ENCODE data around the gene FSTL4.
"Not testable (repeated sequence)": the region's sequence is repeated elsewhere in the genome, so short reads cannot be mapped to it uniquely, and the experiment has no call there.

The FSTL4 gene

GRCh38 chr5:133170756-133171387, 441.5 kb downstream of the FSTL4 start:
- H3K4me1 ChIP-seq (ENCODE audit: control insufficient read depth, insufficient read depth, low read length); H3K9me3 ChIP-seq (ENCODE audit: control insufficient read depth, insufficient read depth, low read length); H3K4me3 ChIP-seq (ENCODE audit: low read length); H3K27ac ChIP-seq (ENCODE audit: low read length); H3K27me3 ChIP-seq (ENCODE audit: control insufficient read depth, insufficient read depth, low read length); H3K36me3 ChIP-seq (ENCODE audit: control insufficient read depth, insufficient read depth, low read length); DNase-seq (ENCODE audit: low read depth, low spot score): not testable (repeated sequence)
- no CpG with 5 or more reads among the region's 9 CpGs for WGBS (ENCODE audit: insufficient coverage, insufficient read length)

GRCh38 chr5:133164759-133165158, 447.6 kb downstream of the FSTL4 start:
- no CpG with 5 or more reads among the region's 2 CpGs for WGBS (ENCODE audit: insufficient coverage, insufficient read length)
- H3K9me3 ChIP-seq (ENCODE audit: control insufficient read depth, insufficient read depth, low read length) = no peaks in the 10 kb centered on the region
- no peaks in the 10 kb centered on the region for H3K27me3 ChIP-seq (ENCODE audit: control insufficient read depth, insufficient read depth, low read length)
- H3K4me1 ChIP-seq (ENCODE audit: control insufficient read depth, insufficient read depth, low read length) = no peaks in the 10 kb centered on the region
- no peak for DNase-seq (ENCODE audit: low read depth, low spot score)
- no peak overlapping the region for H3K4me3 ChIP-seq (ENCODE audit: low read length)
- H3K27ac ChIP-seq (ENCODE audit: low read length) = no peak overlapping the region
- H3K36me3 ChIP-seq (ENCODE audit: control insufficient read depth, insufficient read depth, low read length) = no peaks in the 10 kb centered on the region

GRCh38 chr5:133163839-133164238, 448.5 kb downstream of the FSTL4 start:
- Histone ChIP-seq H3K36me3 (ENCODE audit: control insufficient read depth, insufficient read depth, low read length) (no peaks in the 10 kb centered on the region), H3K4me1 (ENCODE audit: control insufficient read depth, insufficient read depth, low read length) (no peaks in the 10 kb centered on the region), H3K4me3 (ENCODE audit: low read length) (no peak overlapping the region), H3K9me3 (ENCODE audit: control insufficient read depth, insufficient read depth, low read length) (no peaks in the 10 kb centered on the region), H3K27ac (ENCODE audit: low read length) (no peak overlapping the region), H3K27me3 (ENCODE audit: control insufficient read depth, insufficient read depth, low read length) (no peaks in the 10 kb centered on the region)
- DNase-seq (ENCODE audit: low read depth, low spot score) = no peak
- WGBS (ENCODE audit: insufficient coverage, insufficient read length) = no CpG with 5 or more reads among the region's 3 CpGs

GRCh38 chr5:133159543-133159942, 452.8 kb downstream of the FSTL4 start:
- DNase-seq (ENCODE audit: low read depth, low spot score) = no peak
- WGBS (ENCODE audit: insufficient coverage, insufficient read length) = no CpG with 5 or more reads among the region's 1 CpG

GRCh38 chr5:133155326-133155969, 456.9 kb downstream of the FSTL4 start:
- H3K36me3 ChIP-seq (ENCODE audit: control insufficient read depth, insufficient read depth, low read length) = no peaks in the 10 kb centered on the region
- H3K27me3 ChIP-seq (ENCODE audit: control insufficient read depth, insufficient read depth, low read length) = no peaks in the 10 kb centered on the region
- H3K9me3 ChIP-seq (ENCODE audit: control insufficient read depth, insufficient read depth, low read length) = no peaks in the 10 kb centered on the region
- no peaks in the 10 kb centered on the region for H3K4me1 ChIP-seq (ENCODE audit: control insufficient read depth, insufficient read depth, low read length)
- DNase-seq (ENCODE audit: low read depth, low spot score) = no peak
- no peak overlapping the region for H3K27ac ChIP-seq (ENCODE audit: low read length)
- no CpG with 5 or more reads among the region's 4 CpGs for WGBS (ENCODE audit: insufficient coverage, insufficient read length)
- no peak overlapping the region for H3K4me3 ChIP-seq (ENCODE audit: low read length)

More at GRCh38 chr5:133159543-133159942, 452.8 kb downstream of the FSTL4 start:
- H3K27me3 ChIP-seq (ENCODE audit: control insufficient read depth, insufficient read depth, low read length) = no peaks in the 10 kb centered on the region
- no peak overlapping the region for H3K4me3 ChIP-seq (ENCODE audit: low read length)
- H3K36me3 ChIP-seq (ENCODE audit: control insufficient read depth, insufficient read depth, low read length) = no peaks in the 10 kb centered on the region
- no peak overlapping the region for H3K27ac ChIP-seq (ENCODE audit: low read length)
- H3K9me3 ChIP-seq (ENCODE audit: control insufficient read depth, insufficient read depth, low read length) = no peaks in the 10 kb centered on the region
- H3K4me1 ChIP-seq (ENCODE audit: control insufficient read depth, insufficient read depth, low read length) = no peaks in the 10 kb centered on the region

GRCh38 chr5:133154274-133155075, 457.9 kb downstream of the FSTL4 start:
- no peaks in the 10 kb centered on the region for H3K4me1 ChIP-seq (ENCODE audit: control insufficient read depth, insufficient read depth, low read length)
- H3K9me3 ChIP-seq (ENCODE audit: control insufficient read depth, insufficient read depth, low read length) = no peaks in the 10 kb centered on the region
- no peak for DNase-seq (ENCODE audit: low read depth, low spot score)
- WGBS (ENCODE audit: insufficient coverage, insufficient read length) = no CpG with 5 or more reads among the region's 12 CpGs
- no peak overlapping the region for H3K4me3 ChIP-seq (ENCODE audit: low read length)
- no peaks in the 10 kb centered on the region for H3K27me3 ChIP-seq (ENCODE audit: control insufficient read depth, insufficient read depth, low read length)
- no peaks in the 10 kb centered on the region for H3K36me3 ChIP-seq (ENCODE audit: control insufficient read depth, insufficient read depth, low read length)
- no peak overlapping the region for H3K27ac ChIP-seq (ENCODE audit: low read length)

GRCh38 chr5:133150909-133151544, 461.3 kb downstream of the FSTL4 start:
- H3K4me3 ChIP-seq (ENCODE audit: low read length) = no peak overlapping the region
- H3K9me3 ChIP-seq (ENCODE audit: control insufficient read depth, insufficient read depth, low read length) = no peaks in the 10 kb centered on the region
- H3K36me3 ChIP-seq (ENCODE audit: control insufficient read depth, insufficient read depth, low read length) = no peaks in the 10 kb centered on the region
- H3K27ac ChIP-seq (ENCODE audit: low read length) = no peak overlapping the region
- no CpG with 5 or more reads among the region's 6 CpGs for WGBS (ENCODE audit: insufficient coverage, insufficient read length)
- H3K27me3 ChIP-seq (ENCODE audit: control insufficient read depth, insufficient read depth, low read length) = no peaks in the 10 kb centered on the region
- DNase-seq (ENCODE audit: low read depth, low spot score) = no peak
- no peaks in the 10 kb centered on the region for H3K4me1 ChIP-seq (ENCODE audit: control insufficient read depth, insufficient read depth, low read length)

- DNase-seq (ENCODE audit: low read depth, low spot score) = no peak
- no peaks in the 10 kb centered on the region for H3K36me3 ChIP-seq (ENCODE audit: control insufficient read depth, insufficient read depth, low read length)
- no peak overlapping the region for H3K27ac ChIP-seq (ENCODE audit: low read length)
- WGBS (ENCODE audit: insufficient coverage, insufficient read length) = no CpG with 5 or more reads among the region's 4 CpGs
- no peaks in the 10 kb centered on the region for H3K9me3 ChIP-seq (ENCODE audit: control insufficient read depth, insufficient read depth, low read length)
- no peaks in the 10 kb centered on the region for H3K4me1 ChIP-seq (ENCODE audit: control insufficient read depth, insufficient read depth, low read length)
- H3K4me3 ChIP-seq (ENCODE audit: low read length) = no peak overlapping the region
- H3K27me3 ChIP-seq (ENCODE audit: control insufficient read depth, insufficient read depth, low read length) = no peaks in the 10 kb centered on the region
These were observed 463.0 kb downstream of the FSTL4 start for GRCh38 chr5:133149345-133149744.

GRCh38 chr5:133147815-133148567, 464.4 kb downstream of the FSTL4 start:
- H3K27me3 ChIP-seq (ENCODE audit: control insufficient read depth, insufficient read depth, low read length) = no peaks in the 10 kb centered on the region
- WGBS (ENCODE audit: insufficient coverage, insufficient read length) = no CpG with 5 or more reads among the region's 7 CpGs
- no peak overlapping the region for H3K27ac ChIP-seq (ENCODE audit: low read length)
- no peaks in the 10 kb centered on the region for H3K9me3 ChIP-seq (ENCODE audit: control insufficient read depth, insufficient read depth, low read length)
- no peaks in the 10 kb centered on the region for H3K36me3 ChIP-seq (ENCODE audit: control insufficient read depth, insufficient read depth, low read length)
- no peaks in the 10 kb centered on the region for H3K4me1 ChIP-seq (ENCODE audit: control insufficient read depth, insufficient read depth, low read length)
- no peak overlapping the region for H3K4me3 ChIP-seq (ENCODE audit: low read length)
- DNase-seq (ENCODE audit: low read depth, low spot score) = no peak

GRCh38 chr5:133147411-133147810, 464.9 kb downstream of the FSTL4 start:
- Histone ChIP-seq H3K27me3 (ENCODE audit: control insufficient read depth, insufficient read depth, low read length) (no peaks in the 10 kb centered on the region), H3K9me3 (ENCODE audit: control insufficient read depth, insufficient read depth, low read length) (no peaks in the 10 kb centered on the region), H3K36me3 (ENCODE audit: control insufficient read depth, insufficient read depth, low read length) (no peaks in the 10 kb centered on the region), H3K4me3 (ENCODE audit: low read length) (no peak overlapping the region), H3K27ac (ENCODE audit: low read length) (no peak overlapping the region), H3K4me1 (ENCODE audit: control insufficient read depth, insufficient read depth, low read length) (no peaks in the 10 kb centered on the region)
- DNase-seq (ENCODE audit: low read depth, low spot score) = no peak
- no CpG with 5 or more reads among the region's 7 CpGs for WGBS (ENCODE audit: insufficient coverage, insufficient read length)
